H9 (cell line): ENCODE data around the gene NOP58. TPM values are rescaled to one million over a fixed set of nuclear protein-coding genes. Genes with fewer than 3 reads are reported as not detected.

Source experiments
- DNase-seq: peaks from one replicate; pipeline ENCODE4 v3.0.0-alpha.2; 2017
- H2AFZ ChIP-seq: one replicate; pipeline ENCODE4 v1.6.1; 2013; ENCODE audit warnings: mild to moderate bottlenecking, low read length, control low read depth, moderate library complexity
- H2AK5ac ChIP-seq: 2 replicates; pipeline ENCODE4 v1.6.1; 2013; ENCODE audit warnings: low read length, control low read depth, mixed read lengths; ENCODE audit not compliant: insufficient read length
- H2BK120ac ChIP-seq: one replicate; pipeline ENCODE4 v1.6.1; 2013; ENCODE audit warnings: low read depth, mild to moderate bottlenecking, low read length, control low read depth, inconsistent platforms; ENCODE audit not compliant: poor library complexity, severe bottlenecking
- H2BK12ac ChIP-seq: 2 replicates; pipeline ENCODE4 v1.6.1; 2013; ENCODE audit warnings: low read length, control low read depth, mixed read lengths, low read depth; ENCODE audit not compliant: insufficient read length
- H2BK15ac ChIP-seq: 2 replicates; pipeline ENCODE4 v1.6.1; 2013; ENCODE audit warnings: low read depth, low read length, control low read depth
- H2BK20ac ChIP-seq: one replicate; pipeline ENCODE4 v1.6.1; 2013; ENCODE audit warnings: low read depth, mild to moderate bottlenecking, low read length, control low read depth, inconsistent platforms; ENCODE audit not compliant: poor library complexity, severe bottlenecking
- H2BK5ac ChIP-seq: 2 replicates; pipeline ENCODE4 v1.6.1; 2013; ENCODE audit warnings: low read length, control low read depth, mixed read lengths; ENCODE audit not compliant: insufficient read length
- H3K14ac ChIP-seq: 2 replicates; pipeline ENCODE4 v1.6.1; 2013; ENCODE audit warnings: low read length, control low read depth; ENCODE audit not compliant: insufficient read depth
- H3K18ac ChIP-seq: 2 replicates; pipeline ENCODE4 v1.6.1; 2013; ENCODE audit warnings: low read depth, mild to moderate bottlenecking, mixed read lengths, low read length, control low read depth; ENCODE audit not compliant: insufficient read length
- H3K23ac ChIP-seq: 2 replicates; pipeline ENCODE4 v1.6.1; 2013; ENCODE audit warnings: low read length, control low read depth, mixed read lengths, low read depth; ENCODE audit not compliant: insufficient read length
- H3K23me2 ChIP-seq: 2 replicates; pipeline ENCODE4 v1.6.1; 2013; ENCODE audit warnings: low read depth, mild to moderate bottlenecking, mixed read lengths, low read length, control low read depth; ENCODE audit not compliant: insufficient read length, poor library complexity, severe bottlenecking
- H3K27ac ChIP-seq: 2 replicates; pipeline ENCODE4 v1.5.1; 2013; ENCODE audit warnings: low read length, control low read depth, mixed read lengths, low read depth; ENCODE audit not compliant: insufficient read length
- H3K27me3 ChIP-seq: 2 replicates; pipeline ENCODE4 v1.6.1; 2013; ENCODE audit warnings: low read length, control low read depth, inconsistent platforms; ENCODE audit not compliant: insufficient read depth
- H3K4ac ChIP-seq: 2 replicates; pipeline ENCODE4 v1.6.1; 2013; ENCODE audit warnings: low read depth, mild to moderate bottlenecking, control low read depth, inconsistent platforms, low read length, moderate library complexity
- H3K4me1 ChIP-seq: 2 replicates; pipeline ENCODE4 v1.6.1; 2013; ENCODE audit warnings: low read length, control low read depth, inconsistent platforms; ENCODE audit not compliant: insufficient read depth
- H3K4me2 ChIP-seq: 2 replicates; pipeline ENCODE4 v1.6.1; 2013; ENCODE audit warnings: low read length, control low read depth, mixed read lengths; ENCODE audit not compliant: insufficient read length, insufficient read depth
- H3K56ac ChIP-seq: 2 replicates; pipeline ENCODE4 v1.6.1; 2013; ENCODE audit warnings: low read depth, mild to moderate bottlenecking, mixed read lengths, low read length, control low read depth; ENCODE audit not compliant: insufficient read length
- H3K79me1 ChIP-seq: 2 replicates; pipeline ENCODE4 v1.6.1; 2013; ENCODE audit warnings: low read depth, mild to moderate bottlenecking, moderate library complexity, low read length, control low read depth, inconsistent platforms; ENCODE audit not compliant: insufficient read depth, poor library complexity, severe bottlenecking
- H3K79me2 ChIP-seq: 2 replicates; pipeline ENCODE4 v1.6.1; 2013; ENCODE audit warnings: low read length, control low read depth, inconsistent platforms; ENCODE audit not compliant: insufficient read depth
- H3K9ac ChIP-seq: 2 replicates; pipeline ENCODE4 v1.6.1; 2013; ENCODE audit warnings: low read length, control low read depth, mixed read lengths; ENCODE audit not compliant: insufficient read length; ENCODE audit errors: extremely low read depth
- H3K9me3 ChIP-seq: one replicate; pipeline ENCODE4 v1.6.1; 2013; ENCODE audit warnings: low read depth, low read length, inconsistent platforms; ENCODE audit not compliant: control insufficient read depth
- H3T11ph ChIP-seq: one replicate; pipeline ENCODE4 v1.6.1; 2013; ENCODE audit warnings: mild to moderate bottlenecking, low read length, control low read depth, inconsistent platforms
- H4K20me1 ChIP-seq: one replicate; pipeline ENCODE4 v1.6.1; 2013; ENCODE audit not compliant: control insufficient read depth, insufficient read length, insufficient read depth
- H4K5ac ChIP-seq: 2 replicates; pipeline ENCODE4 v1.6.1; 2013; ENCODE audit warnings: low read depth, mild to moderate bottlenecking, mixed read lengths, low read length, control low read depth; ENCODE audit not compliant: insufficient read length
- H4K8ac ChIP-seq: replicated peaks from 2 replicates; pipeline ENCODE4 v1.6.1; 2013; ENCODE audit warnings: low read length, control low read depth, mixed read lengths, low read depth; ENCODE audit not compliant: insufficient read length
- H4K91ac ChIP-seq: 2 replicates; pipeline ENCODE4 v1.6.1; 2013; ENCODE audit warnings: low read depth, mild to moderate bottlenecking, moderate library complexity, mixed read lengths, low read length, control low read depth; ENCODE audit not compliant: insufficient read length
- H3K27ac Mint-ChIP-seq, 3 experiments: 2 replicates in 2 of 3; 3 replicates in 1 of 3; pipeline ENCODE4 v1.8.0; 2020 to 2021; ENCODE audit warnings: mixed read lengths in 3 of 3, mild to moderate bottlenecking in 1 of 3, moderate library complexity in 1 of 3
- H3K27me3 Mint-ChIP-seq: 2 replicates; pipeline ENCODE4 v1.8.0; 2021; ENCODE audit warnings: low read depth, mild to moderate bottlenecking, moderate library complexity, mixed read lengths
- H3K36me3 Mint-ChIP-seq, 3 experiments: 2 replicates in 2 of 3; 3 replicates in 1 of 3; pipeline ENCODE4 v1.8.0; 2020 to 2021; ENCODE audit warnings: low read depth in 3 of 3, mixed read lengths in 3 of 3; ENCODE audit not compliant: insufficient read depth in 1 of 3
- H3K4me1 Mint-ChIP-seq, 2 experiments: 2 replicates each; pipeline ENCODE4 v1.8.0; 2020; ENCODE audit warnings: mixed read lengths in 2 of 2
- H3K4me3 Mint-ChIP-seq, 2 experiments: 2 replicates in 1 of 2; 3 replicates in 1 of 2; pipeline ENCODE4 v1.8.0; 2020 to 2021; ENCODE audit warnings: mild to moderate bottlenecking in 2 of 2, mixed read lengths in 2 of 2, moderate library complexity in 1 of 2
- H3K9me3 Mint-ChIP-seq, 2 experiments: 2 replicates in 1 of 2; 3 replicates in 1 of 2; pipeline ENCODE4 v1.8.0; 2020; ENCODE audit warnings: mild to moderate bottlenecking in 2 of 2, mixed read lengths in 2 of 2, moderate library complexity in 1 of 2
- CTCF ChIP-seq: fragments of 200-600 bp; sonication (generic); conservative IDR thresholded peaks from 3 replicates; pipeline ENCODE4 v1.8.0; 2021; ENCODE audit warnings: antibody characterized with exemption, mild to moderate bottlenecking
- WGBS: extraction: QIAGEN DNeasy Blood & Tissue Kit; methylation state at CpG from one replicate; pipeline ENCODE4 v1.1.7; 2013; ENCODE audit warnings: missing lambda C conversion rate, low lambda C conversion rate, mixed read lengths; ENCODE audit not compliant: insufficient read length; ENCODE audit errors: extremely low coverage; 5-methylcytosine and 5-hydroxymethylcytosine counted together
- total RNA-seq: library from RNA; stranded (reverse); gene quantifications from 2 replicates; pipeline ENCODE4 v1.2.1, GENCODE V29; 2021

NOP58 gene
- total RNA-seq, 1 experiment from 2014 or later: 168 TPM

- H3K4me3 Mint-ChIP-seq: no peak overlapping the region
- no peak overlapping the region for H2BK12ac ChIP-seq
- H2AFZ ChIP-seq: no peak overlapping the region
- no peak overlapping the region for H3K56ac ChIP-seq
- H3K9me3 Mint-ChIP-seq: no peaks in the 10 kb centered on the region
- no peak overlapping the region for H2BK120ac ChIP-seq
- H3K79me2 ChIP-seq: peaks cover 26% of the 10 kb centered on the region; the same call in 1 of the 2 replicates
- no peak overlapping the region for H2AK5ac ChIP-seq
- H2BK5ac ChIP-seq: no peak overlapping the region
- H3K23ac ChIP-seq: no peak overlapping the region
- no peaks in the 10 kb centered on the region for H3K9me3 ChIP-seq
- H3K27me3 ChIP-seq: no peaks in the 10 kb centered on the region
- no peak overlapping the region for H3K4me2 ChIP-seq
- H3K27me3 Mint-ChIP-seq: no peaks in the 10 kb centered on the region; the same call in 1 of the 2 replicates
- H3K4me1 ChIP-seq: no peaks in the 10 kb centered on the region; the same call in 1 of the 2 replicates
- no peak for TF ChIP-seq CTCF
- H3K18ac ChIP-seq: no peak overlapping the region
- no peaks in the 10 kb centered on the region for H3K23me2 ChIP-seq
- peaks cover 11% of the 10 kb centered on the region for H3K79me1 ChIP-seq
- H4K20me1 ChIP-seq: no peaks in the 10 kb centered on the region
- no peak overlapping the region for H3K4ac ChIP-seq
- peak overlapping the region in 1 of 3 experiments; percentile 9; a peak in 4 of 7 replicates for H3K27ac Mint-ChIP-seq
- H4K8ac ChIP-seq: no peak overlapping the region
- DNase-seq: no peak
- no peak overlapping the region for H3T11ph ChIP-seq
- no CpG with 5 or more reads among the region's 1 CpG for WGBS
- H2BK15ac ChIP-seq: no peak overlapping the region
- no peak overlapping the region for H3K14ac ChIP-seq
- peak overlapping the region; percentile 7 for H3K9ac ChIP-seq
- H4K5ac ChIP-seq: no peak overlapping the region
- H2BK20ac ChIP-seq: no peak overlapping the region
- H3K36me3 Mint-ChIP-seq: peaks cover 30 to 62% (median 57%) of the 10 kb centered on the region in 3 experiments
- H4K91ac ChIP-seq: no peak overlapping the region
- H3K4me1 Mint-ChIP-seq: peaks cover 4 to 5% of the 10 kb centered on the region in 2 experiments
- no peak overlapping the region for H3K27ac ChIP-seq
Measured at GRCh38 chr2:202221873-202222272, 43.7 kb upstream of the NOP58 start.
